Epithelial cell of proximal tubule (primary cell): ENCODE data around the gene ALX4. TPM values are rescaled to one million over a fixed set of nuclear protein-coding genes. Genes with fewer than 3 reads are reported as not detected.

Experiments used
- DNase-seq: peaks from one replicate; pipeline ENCODE4 v3.0.0-alpha.2; 2011; ENCODE audit warnings: low read depth
- H3K4me3 ChIP-seq: 2 replicates; pipeline ENCODE4 v1.5.1; 2011; ENCODE audit warnings: low read depth, mild to moderate bottlenecking, low read length
- total RNA-seq: library from RNA; depleted of rRNA; stranded (reverse); fragments of >200 nt; gene quantifications from 2 replicates; pipeline ENCODE4 v1.2.3, GENCODE V29; 2015
- TF ChIP-seq, protein P1 (sequence below): conservative IDR thresholded peaks from 2 replicates; pipeline ENCODE4 v1.5.1; 2012; ENCODE audit warnings: low read depth, mild to moderate bottlenecking, low read length

The ALX4 gene
- total RNA-seq, 1 donor from 2014 or later: not detected

DNA sequence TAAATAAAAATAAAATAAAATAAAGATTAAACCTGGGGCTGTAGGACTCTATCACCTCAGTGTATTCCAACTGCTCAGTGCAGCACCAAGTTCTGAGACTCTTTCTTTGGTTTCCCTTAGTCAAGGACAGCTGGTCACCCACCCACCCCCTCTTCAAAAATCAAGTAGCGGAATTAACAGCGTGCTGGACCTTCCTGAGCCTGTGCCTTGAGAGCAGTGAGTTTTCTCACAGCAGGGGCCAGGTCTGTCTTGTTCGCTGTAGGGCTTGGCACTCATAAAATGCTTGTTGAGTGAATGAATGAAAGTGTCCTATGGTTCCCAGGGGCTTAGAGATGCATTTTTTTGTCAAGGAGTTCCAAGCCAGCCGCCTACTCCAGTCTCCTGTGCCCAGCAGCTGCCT is 2.9 kb upstream of the ALX4 start:
- H3K4me3 ChIP-seq: no peak overlapping the region

DNA sequence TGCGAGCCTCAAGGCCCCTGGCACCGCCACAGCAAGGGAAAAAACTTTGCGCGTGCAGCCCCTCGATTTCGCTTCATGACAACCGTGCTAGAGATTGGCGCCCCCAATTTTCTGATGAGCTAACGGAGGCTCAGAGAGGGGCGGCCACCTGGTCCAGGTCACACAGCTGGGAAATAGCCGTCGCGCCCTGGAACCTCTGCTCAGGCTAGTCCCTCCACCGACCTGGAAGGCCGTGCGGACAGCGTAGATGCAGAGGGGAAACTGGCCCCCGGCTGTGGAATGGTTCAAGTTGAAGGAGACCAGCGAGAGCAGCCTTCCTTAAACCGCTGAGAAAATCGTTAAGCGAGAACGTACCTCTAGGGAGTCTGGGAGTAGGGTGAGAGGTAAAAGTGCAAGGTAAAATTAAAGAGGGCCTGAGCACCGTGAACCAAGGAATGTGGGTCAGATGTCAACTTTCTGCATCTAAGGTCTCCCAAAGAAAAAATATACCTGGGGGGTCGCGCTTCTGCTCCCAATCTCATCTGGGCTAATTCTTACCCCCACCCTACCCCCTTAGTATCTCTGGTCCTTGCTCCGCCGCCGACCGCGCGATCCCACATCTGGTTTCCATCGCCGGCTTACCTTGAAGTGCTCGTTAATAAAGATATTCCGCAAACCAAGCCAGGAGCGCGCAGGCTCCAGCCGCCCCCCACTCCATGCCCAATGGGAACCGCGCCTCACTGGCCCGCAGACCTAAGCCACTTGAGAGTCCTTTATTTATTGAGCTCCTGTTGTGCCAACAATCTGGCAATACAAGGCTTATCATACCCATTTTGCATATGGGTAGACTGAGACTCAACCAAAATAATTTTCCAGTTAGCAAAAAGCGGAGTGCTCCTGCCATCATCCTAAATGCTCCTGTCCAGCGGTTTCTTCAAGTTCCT is 1.7 kb upstream of the ALX4 start:
- no peak overlapping the region for H3K4me3 ChIP-seq
- TF ChIP-seq, protein P1, sequence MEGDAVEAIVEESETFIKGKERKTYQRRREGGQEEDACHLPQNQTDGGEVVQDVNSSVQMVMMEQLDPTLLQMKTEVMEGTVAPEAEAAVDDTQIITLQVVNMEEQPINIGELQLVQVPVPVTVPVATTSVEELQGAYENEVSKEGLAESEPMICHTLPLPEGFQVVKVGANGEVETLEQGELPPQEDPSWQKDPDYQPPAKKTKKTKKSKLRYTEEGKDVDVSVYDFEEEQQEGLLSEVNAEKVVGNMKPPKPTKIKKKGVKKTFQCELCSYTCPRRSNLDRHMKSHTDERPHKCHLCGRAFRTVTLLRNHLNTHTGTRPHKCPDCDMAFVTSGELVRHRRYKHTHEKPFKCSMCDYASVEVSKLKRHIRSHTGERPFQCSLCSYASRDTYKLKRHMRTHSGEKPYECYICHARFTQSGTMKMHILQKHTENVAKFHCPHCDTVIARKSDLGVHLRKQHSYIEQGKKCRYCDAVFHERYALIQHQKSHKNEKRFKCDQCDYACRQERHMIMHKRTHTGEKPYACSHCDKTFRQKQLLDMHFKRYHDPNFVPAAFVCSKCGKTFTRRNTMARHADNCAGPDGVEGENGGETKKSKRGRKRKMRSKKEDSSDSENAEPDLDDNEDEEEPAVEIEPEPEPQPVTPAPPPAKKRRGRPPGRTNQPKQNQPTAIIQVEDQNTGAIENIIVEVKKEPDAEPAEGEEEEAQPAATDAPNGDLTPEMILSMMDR: no peak

More for the DNA sequence above, 2.9 kb upstream of the ALX4 start:
- TF ChIP-seq, protein P1: no peak
- DNase-seq: no peak

DNA sequence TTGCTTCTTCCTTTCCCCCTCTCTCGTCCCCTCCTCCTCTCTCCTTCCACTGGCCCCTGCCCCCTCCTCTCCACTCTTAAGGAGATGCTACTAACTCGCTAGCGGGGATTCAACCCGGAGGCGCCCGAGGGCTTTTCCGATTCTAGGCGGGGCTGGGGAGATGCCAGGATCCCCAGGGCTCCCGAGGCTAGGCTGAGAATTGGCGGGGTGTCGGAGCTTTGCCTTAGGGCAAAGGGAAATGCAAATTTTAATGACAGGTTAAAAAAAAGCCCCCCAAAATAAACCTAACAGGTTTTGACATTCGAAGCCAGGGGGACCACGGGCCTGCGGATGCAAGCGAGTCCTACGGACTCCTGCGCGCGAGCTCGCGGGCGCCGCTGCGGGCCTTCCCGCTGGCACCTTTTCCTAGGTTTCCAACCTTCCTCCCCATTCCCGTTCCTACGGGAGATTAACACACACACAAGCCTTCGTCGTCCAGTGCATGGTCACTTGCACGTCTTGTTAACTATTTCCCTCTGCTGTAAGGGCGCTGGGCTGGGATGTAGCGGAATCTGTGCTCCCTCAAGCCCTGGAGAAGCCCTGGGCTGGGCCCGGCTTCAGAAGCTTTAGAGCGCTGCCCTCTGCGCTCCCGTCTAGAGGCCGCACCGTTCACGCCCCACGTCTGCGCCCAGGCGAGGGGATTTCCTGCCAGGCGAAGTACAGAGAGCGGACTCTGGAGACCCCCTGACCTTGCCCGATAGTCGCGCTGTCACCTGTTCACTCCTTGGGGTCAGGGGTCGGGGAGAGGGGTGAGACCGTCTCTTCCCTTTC is 729 bp upstream of the ALX4 start:
- DNase-seq: no peak
- no peak overlapping the region for H3K4me3 ChIP-seq
- TF ChIP-seq, protein P1: no peak

More for the DNA sequence above, 1.7 kb upstream of the ALX4 start:
- DNase-seq: no peak

DNA sequence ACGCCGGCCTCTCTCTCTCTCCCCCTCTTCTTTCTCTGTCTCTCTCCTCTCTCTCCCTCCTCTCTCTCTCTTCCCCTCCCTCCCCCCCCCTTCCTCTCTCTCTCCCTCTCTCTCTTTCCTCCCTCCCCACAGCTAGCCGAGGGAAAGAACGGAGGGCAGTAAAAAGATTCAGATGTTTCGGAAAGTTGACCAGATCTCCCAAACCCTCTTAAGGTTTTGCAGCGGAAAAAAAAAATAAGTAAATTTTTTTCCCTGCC is 195 bp upstream of the ALX4 start:
- TF ChIP-seq, protein P1: no peak
- H3K4me3 ChIP-seq: no peak overlapping the region
- DNase-seq: no peak

DNA sequence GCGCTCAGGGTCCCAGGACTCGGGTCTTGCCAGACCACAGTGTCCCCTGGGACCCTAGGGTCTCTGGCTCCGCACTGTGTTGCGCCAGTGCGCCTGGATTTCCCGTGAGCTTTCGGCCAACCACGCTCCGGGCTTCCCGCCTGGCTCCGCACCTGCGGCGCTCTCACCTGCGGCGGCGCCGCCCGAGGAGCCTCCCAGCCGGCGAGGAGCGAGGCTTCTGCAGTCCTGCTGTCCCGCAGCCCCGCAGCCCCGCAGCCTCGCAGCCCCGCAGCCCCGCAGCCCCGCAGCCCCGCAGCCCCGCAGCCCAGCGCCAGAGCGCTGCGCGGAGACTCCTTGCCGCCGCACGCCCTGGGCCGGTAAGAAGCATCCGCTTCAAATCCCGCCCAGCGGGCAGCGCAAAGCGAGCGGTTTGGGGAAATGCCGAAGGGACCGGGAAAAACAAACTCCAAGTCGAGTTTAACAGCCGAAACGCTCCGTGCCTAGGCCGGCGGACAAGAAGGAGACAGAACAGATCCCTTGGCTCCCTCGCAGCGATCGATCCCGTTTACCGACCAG is 939 bp downstream of the ALX4 start:
- no peak overlapping the region for H3K4me3 ChIP-seq
- DNase-seq: no peak
- TF ChIP-seq, protein P1: no peak

DNA sequence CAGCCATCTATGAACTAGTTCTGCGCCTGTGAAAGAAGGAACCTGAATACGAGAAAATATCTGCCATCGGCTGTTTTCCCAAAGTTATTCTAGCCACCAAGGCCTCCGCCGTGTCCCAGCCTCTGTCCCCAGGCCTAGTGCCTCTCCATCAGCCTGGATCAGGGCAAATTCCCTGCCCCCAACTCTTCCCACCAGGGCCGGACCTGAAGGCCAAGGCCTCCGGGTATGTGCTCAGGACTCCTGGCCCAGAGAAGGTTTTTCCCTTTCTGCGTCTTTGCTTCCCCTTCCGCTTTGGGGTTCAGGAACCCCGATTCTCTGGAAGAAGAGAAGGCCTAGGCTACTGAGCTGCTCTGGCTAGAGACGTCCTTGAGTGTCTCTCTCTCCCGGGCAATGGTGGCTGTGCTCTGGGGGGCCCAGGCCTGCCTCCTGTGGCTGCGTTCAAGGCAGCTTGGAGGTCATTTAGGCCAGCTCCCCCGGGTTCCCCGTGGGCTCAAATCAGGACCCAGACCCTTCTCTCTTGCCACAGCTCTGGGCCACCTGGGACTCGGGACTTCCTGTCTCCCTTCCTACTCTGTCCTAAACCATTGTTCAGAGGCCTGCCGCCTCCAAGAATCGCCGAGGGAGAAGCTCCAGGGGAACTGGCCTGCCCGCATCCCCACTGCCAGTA is 1.6 kb downstream of the ALX4 start:
- TF ChIP-seq, protein P1: no peak
- no peak for DNase-seq
- no peak overlapping the region for H3K4me3 ChIP-seq
